ENCODE results near the gene HMOX1.

- TF ChIP-seq, protein P1, sequence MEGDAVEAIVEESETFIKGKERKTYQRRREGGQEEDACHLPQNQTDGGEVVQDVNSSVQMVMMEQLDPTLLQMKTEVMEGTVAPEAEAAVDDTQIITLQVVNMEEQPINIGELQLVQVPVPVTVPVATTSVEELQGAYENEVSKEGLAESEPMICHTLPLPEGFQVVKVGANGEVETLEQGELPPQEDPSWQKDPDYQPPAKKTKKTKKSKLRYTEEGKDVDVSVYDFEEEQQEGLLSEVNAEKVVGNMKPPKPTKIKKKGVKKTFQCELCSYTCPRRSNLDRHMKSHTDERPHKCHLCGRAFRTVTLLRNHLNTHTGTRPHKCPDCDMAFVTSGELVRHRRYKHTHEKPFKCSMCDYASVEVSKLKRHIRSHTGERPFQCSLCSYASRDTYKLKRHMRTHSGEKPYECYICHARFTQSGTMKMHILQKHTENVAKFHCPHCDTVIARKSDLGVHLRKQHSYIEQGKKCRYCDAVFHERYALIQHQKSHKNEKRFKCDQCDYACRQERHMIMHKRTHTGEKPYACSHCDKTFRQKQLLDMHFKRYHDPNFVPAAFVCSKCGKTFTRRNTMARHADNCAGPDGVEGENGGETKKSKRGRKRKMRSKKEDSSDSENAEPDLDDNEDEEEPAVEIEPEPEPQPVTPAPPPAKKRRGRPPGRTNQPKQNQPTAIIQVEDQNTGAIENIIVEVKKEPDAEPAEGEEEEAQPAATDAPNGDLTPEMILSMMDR (IDR thresholded peaks at IDR 0.05) = no peak
- TF ChIP-seq POLR2A (IDR thresholded peaks at IDR 0.05) = no peak
Measured at GRCh38 chr22:35393116-35394010, 12.5 kb downstream of the HMOX1 start.

Data from suprapubic skin (tissue), 3 donors.